ENCODE results near the gene RNU5D-1. TPM values are rescaled to one million over a fixed set of nuclear protein-coding genes. Genes with fewer than 3 reads are reported as not detected.
"Not testable (repeated sequence)": the region's sequence is repeated elsewhere in the genome, so short reads cannot be mapped to it uniquely, and the experiment has no call there.

RNU5D-1 gene
- total RNA-seq, 1 donor from 2014 or later: not detected

DNA sequence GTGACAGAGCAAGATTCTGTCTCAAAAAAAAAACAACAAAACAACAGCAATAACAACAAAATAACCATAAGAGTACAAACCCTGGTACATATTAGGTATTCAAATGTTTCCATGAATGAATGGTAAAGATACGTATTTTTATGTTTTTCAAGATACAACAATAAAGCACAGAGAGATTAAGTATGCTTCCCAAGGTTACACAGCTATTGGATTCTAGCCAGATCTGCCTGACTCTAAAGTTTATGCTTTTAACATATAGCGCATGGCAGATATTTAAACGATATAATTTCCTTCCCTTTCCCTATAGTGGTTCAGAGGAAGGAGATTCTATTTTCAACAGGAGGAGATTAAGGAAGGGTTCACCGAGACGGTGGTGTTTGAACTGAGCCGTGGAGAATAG is 25.5 kb downstream of the RNU5D-1 start:
- no peaks in the 10 kb centered on the region for H3K9me3 ChIP-seq
- TF ChIP-seq, protein P1, sequence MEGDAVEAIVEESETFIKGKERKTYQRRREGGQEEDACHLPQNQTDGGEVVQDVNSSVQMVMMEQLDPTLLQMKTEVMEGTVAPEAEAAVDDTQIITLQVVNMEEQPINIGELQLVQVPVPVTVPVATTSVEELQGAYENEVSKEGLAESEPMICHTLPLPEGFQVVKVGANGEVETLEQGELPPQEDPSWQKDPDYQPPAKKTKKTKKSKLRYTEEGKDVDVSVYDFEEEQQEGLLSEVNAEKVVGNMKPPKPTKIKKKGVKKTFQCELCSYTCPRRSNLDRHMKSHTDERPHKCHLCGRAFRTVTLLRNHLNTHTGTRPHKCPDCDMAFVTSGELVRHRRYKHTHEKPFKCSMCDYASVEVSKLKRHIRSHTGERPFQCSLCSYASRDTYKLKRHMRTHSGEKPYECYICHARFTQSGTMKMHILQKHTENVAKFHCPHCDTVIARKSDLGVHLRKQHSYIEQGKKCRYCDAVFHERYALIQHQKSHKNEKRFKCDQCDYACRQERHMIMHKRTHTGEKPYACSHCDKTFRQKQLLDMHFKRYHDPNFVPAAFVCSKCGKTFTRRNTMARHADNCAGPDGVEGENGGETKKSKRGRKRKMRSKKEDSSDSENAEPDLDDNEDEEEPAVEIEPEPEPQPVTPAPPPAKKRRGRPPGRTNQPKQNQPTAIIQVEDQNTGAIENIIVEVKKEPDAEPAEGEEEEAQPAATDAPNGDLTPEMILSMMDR (IDR thresholded peaks at IDR 0.05): no peak
- intact Hi-C loops (cut with DNase I): no loop called here
- DNase-seq (ENCODE audit: low spot score in 2 of 2): no peak
- peaks cover 0 to 3% of the 10 kb centered on the region in 2 donors for H3K4me1 ChIP-seq
- no peaks in the 10 kb centered on the region for H3K36me3 ChIP-seq
- H3K27me3 ChIP-seq: no peaks in the 10 kb centered on the region
- H3K4me3 ChIP-seq: no peak overlapping the region
- H3K27ac ChIP-seq: no peak overlapping the region

- TF ChIP-seq, protein P1 (IDR thresholded peaks at IDR 0.05): no peak
- intact Hi-C loops (cut with DNase I): no loop called here
- no peak for DNase-seq (ENCODE audit: low spot score in 2 of 2)
- Histone ChIP-seq H3K36me3 (no peaks in the 10 kb centered on the region), H3K27ac (no peak overlapping the region), H3K27me3 (no peaks in the 10 kb centered on the region), H3K9me3 (no peaks in the 10 kb centered on the region), H3K4me3 (no peak overlapping the region), H3K4me1 (no peaks in the 10 kb centered on the region)
Measured at GRCh38 chr1:44701141-44701573, 29.8 kb downstream of the RNU5D-1 start.

- no peak overlapping the region for H3K4me3 ChIP-seq
- no peak for DNase-seq (ENCODE audit: low spot score in 2 of 2)
- H3K4me1 ChIP-seq: no peaks in the 10 kb centered on the region
- no peaks in the 10 kb centered on the region for H3K27me3 ChIP-seq
- intact Hi-C loops (cut with DNase I): no loop called here
- H3K36me3 ChIP-seq: no peaks in the 10 kb centered on the region
- H3K9me3 ChIP-seq: no peaks in the 10 kb centered on the region
- H3K27ac ChIP-seq: no peak overlapping the region
- TF ChIP-seq, protein P1 (IDR thresholded peaks at IDR 0.05): no peak
Measured at GRCh38 chr1:44700573-44700972, 30.4 kb downstream of the RNU5D-1 start.

- H3K36me3 ChIP-seq; H3K27ac ChIP-seq; intact Hi-C loops (cut with DNase I); H3K27me3 ChIP-seq; DNase-seq (ENCODE audit: low spot score in 2 of 2); H3K4me3 ChIP-seq; H3K9me3 ChIP-seq; H3K4me1 ChIP-seq: not testable (repeated sequence)
Measured at GRCh38 chr1:44699375-44699774, 31.6 kb downstream of the RNU5D-1 start.

DNA sequence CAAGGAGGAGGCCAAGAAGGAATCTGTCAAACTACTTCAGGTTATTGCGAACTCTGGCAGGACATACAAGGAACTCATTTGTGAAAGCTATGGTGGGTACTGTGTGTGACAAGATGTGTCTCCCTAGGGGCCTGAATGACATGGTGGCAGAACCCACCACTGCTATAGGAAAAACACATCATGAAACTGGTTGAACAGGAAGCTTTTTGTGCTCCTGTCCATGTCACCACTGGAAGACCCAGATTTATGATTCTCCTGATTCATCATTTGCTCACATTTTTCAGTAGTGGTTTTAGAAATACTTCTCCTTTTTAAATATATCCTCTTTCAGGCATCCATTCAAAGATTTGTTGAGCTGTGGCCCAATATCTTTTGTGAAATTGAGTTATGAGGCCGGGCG is 32.8 kb downstream of the RNU5D-1 start:
- Histone ChIP-seq H3K9me3 (no peaks in the 10 kb centered on the region), H3K4me3 (no peak overlapping the region), H3K27me3 (no peaks in the 10 kb centered on the region), H3K36me3 (no peaks in the 10 kb centered on the region), H3K4me1 (no peaks in the 10 kb centered on the region), H3K27ac (no peak overlapping the region)
- intact Hi-C loops (cut with DNase I): no loop called here
- no peak for DNase-seq (ENCODE audit: low spot score in 2 of 2)
- TF ChIP-seq, protein P1 (IDR thresholded peaks at IDR 0.05): no peak

DNA sequence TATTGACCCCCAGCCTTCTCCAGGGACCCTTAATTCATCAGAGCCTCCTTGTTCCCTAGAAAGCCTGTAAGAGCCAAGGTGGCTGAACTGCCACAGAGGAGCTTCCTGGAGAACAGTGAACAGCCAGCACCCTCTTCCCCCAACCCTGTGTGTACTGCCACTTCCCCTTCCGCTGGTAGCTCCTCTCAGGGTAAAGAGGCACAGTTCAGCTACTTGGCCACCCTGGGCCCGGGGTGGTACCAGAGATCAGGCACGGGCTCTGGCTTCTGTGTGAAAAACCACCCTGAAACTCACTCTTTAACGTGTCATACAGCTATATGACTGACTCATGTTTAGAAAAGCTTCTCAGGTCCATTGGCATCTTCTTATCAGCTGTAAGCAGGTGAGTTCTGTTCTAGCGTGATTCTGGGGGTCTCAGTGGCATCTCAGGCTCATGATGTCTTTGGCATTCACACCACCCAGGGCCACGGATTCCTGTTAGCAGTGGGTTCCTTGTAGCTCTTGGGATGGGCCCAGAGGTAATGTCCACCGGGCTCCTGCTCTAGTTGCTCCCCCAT is 34.1 kb downstream of the RNU5D-1 start:
- H3K27ac ChIP-seq: no peak overlapping the region
- H3K9me3 ChIP-seq: no peaks in the 10 kb centered on the region
- H3K4me3 ChIP-seq: no peak overlapping the region
- TF ChIP-seq, protein P1 (IDR thresholded peaks at IDR 0.05): no peak
- intact Hi-C loops (cut with DNase I): no loop called here
- no peak for DNase-seq (ENCODE audit: low spot score in 2 of 2)
- no peaks in the 10 kb centered on the region for H3K27me3 ChIP-seq
- no peaks in the 10 kb centered on the region for H3K4me1 ChIP-seq
- H3K36me3 ChIP-seq: no peaks in the 10 kb centered on the region

All from ascending aorta (tissue), 2 donors.